Endothelial cell of umbilical vein (primary cell): ENCODE data around the gene FBXO9. TPM values are rescaled to one million over a fixed set of nuclear protein-coding genes. Genes with fewer than 3 reads are reported as not detected.

Experiments used
- BruUV-seq: library from RNA; stranded (reverse); fragments of 400-500 nt; replicated peaks from 2 replicates; lab custom pipeline; 2021; lab: Mats Ljungman, UMichigan
- CTCF ChIA-PET: fragments of 300-600, 350-600 bp; sonication (Branson Sonifier 250); formaldehyde crosslinking; loops from one replicate; lab custom pipeline; 2021; ENCODE audit warnings: antibody characterized with exemption, inconsistent platforms; lab: Charles Lee
- POLR2A ChIA-PET: fragments of 300-600, 350-600 bp; sonication (Branson Sonifier 250); formaldehyde crosslinking; loops from one replicate; lab custom pipeline; 2021; ENCODE audit warnings: antibody characterized with exemption, inconsistent platforms; lab: Charles Lee
- DNase-seq: peaks from one replicate; pipeline ENCODE4 v3.0.0-alpha.2; 2011; ENCODE audit warnings: low read depth, low spot score
- FAIRE-seq: peaks from 2 replicates; lab custom pipeline; 2011; peaks lifted over from hg19 to GRCh38; lab: Jason Lieb, UNC
- H2AFZ ChIP-seq: 2 replicates; pipeline ENCODE4 v1.6.0; 2012; ENCODE audit warnings: low read depth, low read length, control low read depth, inconsistent platforms
- H3K27ac ChIP-seq: 2 replicates; pipeline ENCODE4 v1.5.1; 2011; ENCODE audit warnings: low read depth, mild to moderate bottlenecking, control low read depth, low read length, moderate library complexity; ENCODE audit not compliant: insufficient read depth
- H3K27me3 ChIP-seq, 2 experiments: 2 replicates each; pipeline versions ENCODE4 v1.6.0 to v1.6.1; 2011; ENCODE audit warnings: low read length in 2 of 2, mixed read lengths in 1 of 2; ENCODE audit not compliant: control insufficient read depth in 2 of 2, insufficient read depth in 2 of 2
- H3K36me3 ChIP-seq, 2 experiments: 2 replicates in 1 of 2; 3 replicates in 1 of 2; pipeline ENCODE4 v1.5.1; 2011; ENCODE audit warnings: low read length in 2 of 2, mild to moderate bottlenecking in 1 of 2, moderate library complexity in 1 of 2; ENCODE audit not compliant: control insufficient read depth in 2 of 2, insufficient read depth in 2 of 2; ENCODE audit errors: extremely low read depth in 1 of 2
- H3K4me1 ChIP-seq: 3 replicates; pipeline ENCODE4 v1.5.1; 2011; ENCODE audit warnings: mild to moderate bottlenecking, low read length; ENCODE audit not compliant: control insufficient read depth, insufficient read depth; ENCODE audit errors: extremely low read depth
- H3K4me2 ChIP-seq: 2 replicates; pipeline ENCODE4 v1.6.1; 2011; ENCODE audit warnings: low read length, control low read depth, mixed read lengths; ENCODE audit not compliant: insufficient read depth
- H3K4me3 ChIP-seq, 3 experiments: fragments of 200-600 bp in 1 of 3; sonication (generic), shearing (Covaris generic) in 1 of 3; replicated peaks in 1 of 3; 2 replicates each; pipeline ENCODE4 v1.5.1; 2011 to 2016; ENCODE audit warnings: control low read depth in 3 of 3, low read length in 3 of 3, mild to moderate bottlenecking in 2 of 3, inconsistent platforms in 1 of 3, low read depth in 1 of 3, moderate library complexity in 1 of 3; ENCODE audit not compliant: insufficient read depth in 1 of 3
- H3K79me2 ChIP-seq: 2 replicates; pipeline ENCODE4 v1.6.0; 2012; ENCODE audit warnings: low read length, inconsistent platforms; ENCODE audit not compliant: control insufficient read depth, insufficient read depth
- H3K9ac ChIP-seq: replicated peaks from 2 replicates; pipeline ENCODE3; 2011; ENCODE audit warnings: low read length, control low read depth; ENCODE audit not compliant: insufficient read depth; ENCODE audit errors: extremely low read depth
- H3K9me1 ChIP-seq: replicated peaks from 3 replicates; pipeline ENCODE4 v1.6.0; 2011; ENCODE audit warnings: mild to moderate bottlenecking, low read length; ENCODE audit not compliant: control insufficient read depth, insufficient read depth; ENCODE audit errors: extremely low read depth
- H3K9me3 ChIP-seq: replicated peaks from 2 replicates; pipeline ENCODE4 v1.5.1; 2012; ENCODE audit warnings: low read length, inconsistent platforms; ENCODE audit not compliant: control insufficient read depth, insufficient read depth
- H4K20me1 ChIP-seq: replicated peaks from 2 replicates; pipeline ENCODE3; 2011; ENCODE audit warnings: mild to moderate bottlenecking, low read length; ENCODE audit not compliant: control insufficient read depth, insufficient read depth; ENCODE audit errors: extremely low read depth
- CTCF ChIP-seq, 2 donors: IDR thresholded peaks; 1 replicate in 1 of 2; 2 replicates in 1 of 2; pipeline ENCODE4 v1.5.1; 2011; ENCODE audit warnings: low read length in 2 of 2, mild to moderate bottlenecking in 2 of 2, moderate library complexity in 2 of 2, control low read depth in 1 of 2, inconsistent platforms in 1 of 2, low read depth in 1 of 2; ENCODE audit not compliant: insufficient read depth in 1 of 2; ENCODE audit errors: extremely low read depth in 1 of 2
- EZH2 ChIP-seq: IDR thresholded peaks from 2 replicates; pipeline ENCODE4 v1.6.1; 2012; ENCODE audit warnings: borderline replicate concordance, low read depth, mild to moderate bottlenecking, moderate library complexity, low read length, inconsistent platforms; ENCODE audit not compliant: severe bottlenecking
- FOS ChIP-seq: IDR thresholded peaks from 2 replicates; pipeline ENCODE4 v1.6.1; 2011; ENCODE audit warnings: mild to moderate bottlenecking, low read length, moderate library complexity, borderline replicate concordance; ENCODE audit not compliant: insufficient read depth
- GATA2 ChIP-seq: IDR thresholded peaks from 2 replicates; pipeline ENCODE4 v1.7.0; 2011; ENCODE audit warnings: low read depth, mild to moderate bottlenecking, moderate library complexity, mixed read lengths, low read length; ENCODE audit not compliant: insufficient read length, insufficient read depth
- JUN ChIP-seq: IDR thresholded peaks from 2 replicates; pipeline ENCODE4 v1.6.1; 2011; ENCODE audit warnings: borderline replicate concordance, low read depth; ENCODE audit not compliant: insufficient read length, insufficient read depth
- MAX ChIP-seq: IDR thresholded peaks from 2 replicates; pipeline ENCODE4 v1.6.1; 2011; ENCODE audit not compliant: insufficient read depth, insufficient read length
- MYC ChIP-seq: IDR thresholded peaks from one replicate; pipeline ENCODE4 v1.6.1; 2011; ENCODE audit warnings: mild to moderate bottlenecking, low read depth, low read length
- POLR2A ChIP-seq: IDR thresholded peaks from 2 replicates; pipeline ENCODE4 v1.6.1; 2012; ENCODE audit warnings: low read depth, mild to moderate bottlenecking, control low read depth, low read length
- POLR2AphosphoS5 ChIP-seq: IDR thresholded peaks from 2 replicates; pipeline ENCODE4 v1.6.1; 2012; ENCODE audit warnings: low read depth, mild to moderate bottlenecking, control low read depth, low read length, moderate library complexity; ENCODE audit not compliant: insufficient read depth
- dilution Hi-C: fragments of 300-500 bp; cut with MboI; formaldehyde crosslinking; loops from one replicate; pipeline ENCODE4 v1.15.0; 2019; ENCODE audit warnings: low sequenced_read_pairs; ENCODE audit not compliant: extremely low pct_ligation_motif_present
- intact Hi-C: fragments of 100-400 bp; cut with micrococcal nuclease; formaldehyde crosslinking; loops from one replicate; pipeline ENCODE4 v1.10.0; 2022
- polyA plus RNA-seq, 4 experiments: library from polyadenylated mRNA; depleted of rRNA in 3 of 4; stranded (reverse) in 3 of 4; unstranded in 1 of 4; fragments of >200 nt; gene quantifications; 2 replicates each; pipeline versions ENCODE4 v1.2.1 to v1.2.3, GENCODE V29; 2011 to 2012; ENCODE audit warnings: missing spikeins in 1 of 4
- total RNA-seq: library from RNA; stranded (reverse); gene quantifications from 2 replicates; pipeline ENCODE4 v1.2.3, GENCODE V29; 2021

FBXO9 gene
- total and polyA plus RNA-seq, 2 donors (not counting 3 experiments of a cell fraction or from before 2014, with no cell fraction given): 48.1 to 58.9 TPM

GRCh38 chr6:53086302-53086701 lies 21.1 kb downstream of the FBXO9 start:
- Histone ChIP-seq H3K9me1 (no peaks in the 10 kb centered on the region), H2AFZ (no peak overlapping the region), H3K27me3 (no peaks in the 10 kb centered on the region), H3K4me3 (no peak overlapping the region), H3K4me1 (no peaks in the 10 kb centered on the region), H4K20me1 (no peaks in the 10 kb centered on the region), H3K9ac (no peak overlapping the region), H3K36me3 (peaks cover 18 to 23% of the 10 kb centered on the region in 2 experiments), H3K4me2 (no peak overlapping the region), H3K27ac (no peak overlapping the region), H3K79me2 (no peaks in the 10 kb centered on the region), H3K9me3 (no peaks in the 10 kb centered on the region)
- dilution Hi-C loops: no loop called here
- BruUV-seq: no TSS peak
- ChIA-PET CTCF (no interaction called here), POLR2A (no interaction called here)
- no peak for FAIRE-seq
- TF ChIP-seq MYC (no peak), CTCF (IDR thresholded peaks at IDR 0.05; ENCODE audit: extremely low read depth in 1 of 2, insufficient read depth in 1 of 2, low read depth in 1 of 2, low read length in 2 of 2) (no peak), JUN (no peak), POLR2AphosphoS5 (no peak), FOS (no peak), POLR2A (no peak)
- intact Hi-C loops: no loop called here
- no peak for DNase-seq

- H3K9me1 ChIP-seq: no peaks in the 10 kb centered on the region
- H2AFZ ChIP-seq: no peak overlapping the region
- BruUV-seq: no TSS peak
- H3K4me1 ChIP-seq: no peaks in the 10 kb centered on the region
- TF ChIP-seq POLR2A: no peak
- TF ChIP-seq POLR2AphosphoS5: no peak
- no peak for TF ChIP-seq JUN
- TF ChIP-seq MAX: no peak
- no peak for TF ChIP-seq EZH2
- no peak for TF ChIP-seq CTCF (IDR thresholded peaks at IDR 0.05; ENCODE audit: extremely low read depth in 1 of 2, insufficient read depth in 1 of 2, low read depth in 1 of 2, low read length in 2 of 2)
- TF ChIP-seq GATA2: no peak
- no peak for TF ChIP-seq MYC
- TF ChIP-seq FOS: no peak
- POLR2A ChIA-PET: no interaction called here
- dilution Hi-C loops (no loop called here), intact Hi-C loops (no loop called here)
- H3K27me3 ChIP-seq: no peaks in the 10 kb centered on the region
- H3K27ac ChIP-seq: no peak overlapping the region
- peaks cover 20% of the 10 kb centered on the region in 2 experiments for H3K36me3 ChIP-seq
- H3K9me3 ChIP-seq: no peaks in the 10 kb centered on the region
- DNase-seq (no peak), FAIRE-seq (no peak)
- no peak overlapping the region for H3K4me2 ChIP-seq
- H3K4me3 ChIP-seq: no peak overlapping the region
- CTCF ChIA-PET: no interaction called here
- no peaks in the 10 kb centered on the region for H3K79me2 ChIP-seq
- no peaks in the 10 kb centered on the region for H4K20me1 ChIP-seq
- H3K9ac ChIP-seq: no peak overlapping the region
Measured at GRCh38 chr6:53089948-53090347, 24.7 kb downstream of the FBXO9 start.
